Activated CD4-positive, alpha-beta T cell treated with anti-CD3 and anti-CD28 coated beads, Interleukin-2, Interleukin-6, amounts not matched to agents 100 ng/mL and 50 ng/mL, durations not matched to agents 16 hours and 8 hours (primary cell): ENCODE measurements around the gene KCND3.
"Not testable (repeated sequence)": the region's sequence is repeated elsewhere in the genome, so short reads cannot be mapped to it uniquely, and the experiment has no call there.

Source experiments
- DNase-seq: peaks from one replicate; pipeline ENCODE4 v3.0.0-alpha.2; 2020

Gene KCND3

DNA sequence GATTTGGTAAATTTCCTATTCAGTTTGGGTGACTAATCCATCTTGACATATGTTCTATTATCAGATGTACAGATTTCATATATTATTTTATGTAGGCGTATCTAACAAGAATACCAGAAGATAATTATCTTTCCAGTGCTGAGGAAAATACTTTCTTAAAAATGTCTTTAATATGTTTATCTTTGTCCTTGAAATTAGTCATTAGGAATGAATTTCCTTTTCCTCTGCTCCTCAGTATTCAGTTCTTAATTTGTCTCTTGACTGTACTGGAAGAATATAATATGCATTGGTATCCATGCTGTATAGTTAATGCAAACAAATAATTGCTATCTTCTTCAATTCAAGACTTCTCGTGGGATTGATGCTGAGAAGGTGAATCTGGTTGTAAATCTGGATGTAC lies 227.1 kb downstream of the KCND3 start:
- DNase-seq, result no peak

DNA sequence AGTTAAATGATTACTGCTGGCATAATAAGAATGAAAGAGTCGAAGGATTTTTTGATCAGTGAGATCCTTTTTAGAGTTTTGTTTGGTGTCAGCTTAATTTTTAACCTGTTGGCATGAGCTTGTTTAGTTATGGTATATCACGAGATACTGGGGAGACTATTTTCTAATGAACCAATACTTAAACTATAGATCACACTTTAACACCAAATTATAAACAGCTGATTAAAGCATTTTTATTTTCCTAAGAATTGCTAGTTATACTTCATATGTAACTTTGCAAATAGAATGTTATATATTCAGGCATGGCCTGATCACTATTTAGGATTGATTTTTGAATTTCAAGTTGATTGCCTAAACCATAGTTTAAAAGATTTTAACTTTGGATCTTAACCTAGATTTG lies 227.8 kb downstream of the KCND3 start:
- no peak for DNase-seq

DNA sequence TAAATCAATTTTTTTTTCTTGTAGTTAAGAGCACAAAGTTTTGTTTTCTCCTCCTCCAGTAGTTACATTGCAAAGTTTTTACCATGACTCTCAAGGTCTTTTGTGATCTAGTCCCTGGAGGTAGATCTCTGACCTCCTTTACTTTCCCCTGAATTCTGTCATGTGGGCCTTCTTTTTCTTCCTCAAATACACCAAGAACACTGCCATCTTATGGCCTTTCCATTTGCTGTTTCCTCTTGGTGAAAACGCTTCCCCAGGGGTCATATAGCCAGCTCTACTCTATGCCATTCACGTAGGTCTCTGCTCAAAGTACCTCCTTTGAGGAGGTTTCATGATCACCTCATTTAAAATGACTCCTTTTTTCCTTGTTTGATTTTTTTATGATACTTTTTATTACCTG lies 231.1 kb downstream of the KCND3 start:
- DNase-seq, result peak; percentile 17

DNA sequence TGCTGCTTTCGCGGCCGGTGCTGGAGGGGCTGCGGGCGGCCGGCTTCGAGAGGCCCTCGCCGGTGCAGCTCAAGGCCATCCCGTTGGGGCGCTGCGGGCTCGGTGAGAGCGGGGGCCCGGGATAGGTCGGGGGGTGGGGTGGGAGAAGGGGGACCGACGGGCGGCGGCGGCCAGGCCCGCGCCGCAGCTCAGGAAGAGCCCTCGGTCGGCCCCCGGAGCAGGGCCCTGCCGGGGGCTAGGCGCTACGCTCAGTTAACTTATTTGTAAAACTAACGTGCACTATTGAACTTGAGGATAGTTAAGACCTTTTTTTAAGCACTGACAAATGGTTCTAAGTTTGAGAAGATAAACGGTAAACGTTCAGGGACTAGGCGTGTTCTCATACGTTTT lies 233.3 kb downstream of the KCND3 start:
- no peak for DNase-seq

DNA sequence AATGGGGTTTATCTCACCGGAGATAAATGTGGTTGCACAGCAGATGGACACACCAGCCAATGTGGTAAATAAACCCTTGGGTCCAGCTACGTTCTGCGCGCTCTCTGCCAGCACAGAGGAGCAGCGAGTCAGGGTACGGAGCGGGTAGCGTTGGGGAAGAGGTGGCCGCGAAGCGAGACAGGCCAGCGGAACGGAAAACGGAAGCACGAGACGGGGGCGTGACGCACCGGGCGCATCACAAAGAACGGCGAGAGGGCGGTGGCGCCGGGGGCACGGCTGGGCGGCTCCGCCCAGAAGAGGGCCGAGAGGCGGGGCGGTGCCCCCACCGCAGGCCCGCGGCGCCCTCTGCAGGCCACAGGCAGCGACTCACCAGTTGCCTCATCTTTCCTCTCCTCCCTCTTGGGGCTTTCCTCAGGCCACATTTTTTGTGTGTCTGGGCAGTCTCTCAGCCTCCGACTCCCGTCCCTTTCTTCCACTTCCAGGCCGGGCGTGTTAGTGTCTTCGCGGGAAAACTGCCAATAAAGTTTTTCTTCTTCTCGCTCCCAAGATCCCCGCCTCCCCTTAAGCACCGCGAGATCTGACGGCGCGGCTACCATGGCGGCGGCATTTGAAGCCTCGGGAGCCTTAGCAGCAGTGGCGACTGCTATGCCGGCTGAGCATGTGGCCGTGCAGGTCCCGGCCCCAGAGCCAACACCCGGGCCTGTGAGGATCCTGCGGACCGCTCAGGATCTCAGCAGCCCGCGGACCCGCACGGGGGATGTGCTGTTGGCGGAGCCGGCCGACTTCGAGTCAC lies 233.9 kb downstream of the KCND3 start, which contains the start of gene DDX20:
TSS of gene DDX20 (plus strand) at position 571 of the 793 bp plus-strand sequence. CDS start at position 595, 24 bp downstream.
- peak; percentile 94 for DNase-seq

DNA sequence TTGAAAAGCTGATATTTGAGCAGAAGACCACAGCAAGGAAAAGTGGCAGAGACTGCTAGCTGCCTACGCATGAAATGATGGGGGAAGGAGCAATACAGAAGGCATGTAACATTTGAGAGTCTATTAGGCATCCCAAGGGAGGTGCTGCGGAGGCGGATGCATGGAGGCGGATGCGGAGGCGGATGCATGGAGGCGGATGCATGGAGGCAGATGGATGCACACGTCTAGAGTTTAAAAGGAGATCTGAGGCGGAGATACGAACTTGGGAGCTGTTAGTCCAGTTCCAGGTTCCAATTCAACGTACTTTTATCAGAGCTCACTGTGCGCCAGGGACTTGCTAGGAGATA lies 234.5 kb downstream of the KCND3 start:
- peak; percentile 38 for DNase-seq

DNA sequence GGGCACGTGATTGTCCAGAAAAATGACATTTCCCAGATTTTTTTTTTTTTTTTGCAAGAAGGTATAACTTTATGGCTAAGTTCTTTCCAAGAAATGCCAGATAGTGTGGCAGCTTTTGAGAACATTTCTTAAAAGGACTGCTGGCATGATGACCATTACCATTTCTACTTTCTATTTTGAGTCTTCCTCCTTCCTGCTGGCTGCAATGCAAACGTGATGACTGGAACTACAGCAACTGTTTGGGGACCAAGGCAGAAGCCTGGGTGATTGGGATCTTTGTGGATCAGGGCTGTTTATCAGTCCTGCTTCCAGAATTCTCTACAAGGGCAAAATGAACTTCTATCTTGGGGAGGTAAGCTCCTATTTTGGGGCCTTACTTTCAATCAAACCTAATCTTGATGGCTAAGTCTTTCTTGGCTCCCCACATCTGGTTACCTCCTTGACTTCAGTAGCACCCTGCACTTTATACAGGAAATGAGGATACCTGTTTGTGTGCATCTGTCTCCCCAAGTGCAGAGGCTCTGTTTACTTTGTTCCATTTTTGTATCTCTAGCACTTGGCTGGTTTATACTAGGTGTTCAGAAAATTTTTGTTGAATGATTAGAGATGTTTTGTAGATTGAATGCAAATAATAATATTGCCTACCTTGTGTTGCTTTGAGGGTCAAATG lies 237.4 kb downstream of the KCND3 start:
- no peak for DNase-seq

DNA sequence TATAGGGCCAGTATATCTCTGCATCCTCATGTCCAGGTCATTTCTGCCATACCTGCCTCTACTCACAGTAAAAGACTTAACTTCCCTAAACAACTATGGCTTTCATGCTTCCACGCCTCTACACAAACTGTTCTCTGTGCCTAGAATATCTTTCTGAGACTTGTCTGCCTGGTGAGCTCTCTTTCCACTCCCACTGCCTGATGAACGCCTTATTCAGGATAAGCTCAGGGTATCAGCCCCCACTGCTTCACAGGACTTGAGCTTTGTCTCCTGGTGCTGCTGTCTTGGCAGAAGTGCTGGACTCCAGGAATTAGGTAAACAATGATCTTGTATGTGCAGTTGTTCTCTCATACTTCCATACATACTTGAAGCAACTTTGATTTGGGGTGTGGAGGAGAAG lies 238.6 kb downstream of the KCND3 start:
- DNase-seq, result no peak

DNA sequence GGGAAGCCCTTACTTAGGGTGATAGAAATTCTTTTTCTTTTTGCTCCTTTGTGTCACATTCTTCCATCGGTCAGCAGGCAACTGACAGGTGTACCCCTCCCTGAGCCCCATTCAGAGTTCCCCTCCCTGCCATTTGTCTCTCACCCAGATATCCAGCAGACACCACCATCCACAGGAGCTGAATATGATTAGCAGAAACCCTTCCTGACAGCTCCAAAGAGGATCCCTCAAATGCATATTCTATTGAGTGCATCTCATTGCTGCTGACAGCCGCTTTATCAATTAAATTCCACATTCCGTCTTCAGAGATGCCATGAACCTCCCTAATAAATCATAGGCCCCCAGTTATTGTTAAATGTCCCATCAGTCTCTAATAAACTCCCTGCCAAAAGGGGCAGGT lies 239.8 kb downstream of the KCND3 start:
- DNase-seq, result no peak

DNA sequence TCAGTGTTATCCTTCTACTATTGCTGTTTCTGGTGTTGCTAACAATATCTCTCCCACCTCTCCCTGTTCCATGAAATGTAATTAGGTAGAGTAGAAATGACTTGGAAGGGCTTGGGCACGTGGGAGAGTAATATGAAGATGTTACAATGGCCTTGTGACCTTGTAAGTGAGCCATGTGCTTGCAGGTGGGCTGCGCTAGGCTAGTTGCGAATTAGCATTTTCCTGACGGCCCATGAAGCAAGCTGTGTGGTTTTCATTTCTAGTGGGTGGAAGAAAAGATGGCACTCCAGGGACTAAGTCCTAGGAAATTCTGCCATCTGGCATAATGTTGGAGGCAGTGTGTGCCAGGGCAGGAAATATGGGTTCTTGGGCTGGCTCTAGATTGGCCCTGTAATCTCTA lies 241.5 kb downstream of the KCND3 start:
- no peak for DNase-seq

DNA sequence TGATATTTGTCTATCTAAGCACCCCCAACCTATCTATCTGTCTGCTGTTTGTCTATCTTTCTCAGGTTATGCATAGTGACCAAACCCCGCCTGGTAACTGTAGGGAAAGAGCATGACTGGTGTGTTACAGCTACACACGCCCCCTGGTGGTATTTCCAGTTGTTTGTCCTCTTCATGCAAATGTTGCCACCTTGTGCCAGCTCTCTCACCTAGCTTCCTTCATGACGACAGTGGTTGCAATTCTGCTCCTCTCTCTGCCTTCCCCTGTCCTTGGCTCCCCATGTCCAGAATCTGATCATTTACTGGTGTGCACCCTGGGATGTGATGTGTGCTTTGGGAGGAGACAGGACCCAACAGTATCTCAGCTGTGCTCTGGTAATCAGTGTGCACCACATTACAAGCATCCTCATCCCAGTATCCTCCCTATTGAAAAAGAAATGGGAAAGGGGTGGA lies 242.2 kb downstream of the KCND3 start:
- peak; percentile 91 for DNase-seq

DNA sequence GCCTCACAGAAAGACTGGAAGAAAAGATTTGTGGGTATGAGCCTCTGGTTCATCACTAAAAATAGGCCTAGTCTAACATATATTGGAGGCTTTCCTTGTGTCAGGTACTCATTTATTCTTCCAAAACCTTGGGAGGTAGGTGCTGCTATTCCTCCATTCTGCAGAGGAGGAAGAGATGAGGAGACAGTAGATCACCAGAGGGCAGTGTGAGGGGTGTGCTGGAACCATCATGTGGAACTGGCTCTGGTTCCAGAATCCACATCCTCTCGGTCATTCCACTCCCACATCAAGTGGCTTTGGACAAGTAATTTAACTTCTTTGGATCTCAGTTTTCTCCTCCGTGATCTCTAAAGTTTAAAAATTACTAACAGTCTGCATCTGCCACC lies 242.9 kb downstream of the KCND3 start:
- DNase-seq, result no peak

DNA sequence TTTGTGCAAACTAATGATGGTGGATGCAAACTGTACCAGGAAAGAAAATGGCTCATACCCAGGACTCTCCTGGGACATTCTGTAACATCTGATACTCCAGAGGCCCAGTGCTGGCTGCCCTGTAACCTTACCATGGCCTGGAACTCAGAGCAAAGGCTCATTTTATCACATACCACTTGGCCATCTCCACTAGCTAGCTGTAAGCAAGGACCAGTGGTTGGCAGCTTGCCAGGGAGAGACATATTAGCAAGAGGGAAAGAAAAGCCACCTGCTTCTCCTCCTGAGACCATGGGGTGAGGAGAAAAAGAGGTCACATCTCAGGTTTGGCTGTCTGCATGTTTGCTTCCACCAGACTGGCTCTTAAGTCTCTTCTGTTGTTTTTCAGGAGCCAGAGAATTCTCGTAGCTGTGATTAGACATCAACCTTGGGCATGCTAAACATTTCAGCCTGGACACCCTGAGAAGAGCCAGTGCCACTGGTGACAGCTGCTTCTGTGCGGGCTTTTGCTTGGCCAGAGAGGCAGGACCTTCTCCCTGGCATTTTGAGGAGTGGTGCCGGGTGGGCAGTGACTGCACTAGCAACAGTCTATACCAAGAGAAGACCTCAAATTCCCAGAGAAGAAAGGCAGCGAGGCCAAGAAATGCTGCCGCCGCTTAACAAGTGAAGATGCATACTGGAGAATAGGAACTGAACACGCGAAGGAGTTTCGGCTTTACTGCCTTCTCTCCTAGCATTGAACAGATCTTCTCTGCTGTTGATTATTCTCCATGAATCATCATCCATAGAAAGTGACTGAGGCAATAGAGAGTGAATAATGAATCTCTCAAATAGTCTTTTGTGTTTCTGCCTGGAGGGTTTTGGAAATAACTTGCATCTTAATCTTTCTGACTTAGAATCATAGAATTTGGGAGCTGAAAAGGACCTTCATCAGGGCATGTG lies 243.5 kb downstream of the KCND3 start:
- DNase-seq, result no peak

DNA sequence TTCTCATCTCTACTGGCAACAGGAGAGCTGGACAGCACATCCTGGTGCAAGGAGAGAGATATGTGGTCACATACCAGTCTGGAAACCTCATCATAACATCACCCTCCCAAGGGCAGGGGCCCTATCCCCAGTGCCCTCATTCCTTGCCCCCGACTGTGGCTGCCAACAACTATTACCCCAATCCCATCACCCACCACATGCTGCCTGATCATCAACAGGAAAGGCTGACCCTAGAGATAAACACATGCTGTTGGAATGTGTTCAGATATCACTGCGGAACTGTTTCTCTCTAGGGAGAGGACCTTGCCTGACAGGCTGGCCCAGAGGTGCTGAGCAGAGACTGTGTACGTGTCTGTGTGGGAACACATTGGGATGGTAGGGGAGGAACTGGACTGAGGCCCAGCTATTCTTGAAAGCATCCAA lies 245.8 kb downstream of the KCND3 start:
- no peak for DNase-seq

DNA sequence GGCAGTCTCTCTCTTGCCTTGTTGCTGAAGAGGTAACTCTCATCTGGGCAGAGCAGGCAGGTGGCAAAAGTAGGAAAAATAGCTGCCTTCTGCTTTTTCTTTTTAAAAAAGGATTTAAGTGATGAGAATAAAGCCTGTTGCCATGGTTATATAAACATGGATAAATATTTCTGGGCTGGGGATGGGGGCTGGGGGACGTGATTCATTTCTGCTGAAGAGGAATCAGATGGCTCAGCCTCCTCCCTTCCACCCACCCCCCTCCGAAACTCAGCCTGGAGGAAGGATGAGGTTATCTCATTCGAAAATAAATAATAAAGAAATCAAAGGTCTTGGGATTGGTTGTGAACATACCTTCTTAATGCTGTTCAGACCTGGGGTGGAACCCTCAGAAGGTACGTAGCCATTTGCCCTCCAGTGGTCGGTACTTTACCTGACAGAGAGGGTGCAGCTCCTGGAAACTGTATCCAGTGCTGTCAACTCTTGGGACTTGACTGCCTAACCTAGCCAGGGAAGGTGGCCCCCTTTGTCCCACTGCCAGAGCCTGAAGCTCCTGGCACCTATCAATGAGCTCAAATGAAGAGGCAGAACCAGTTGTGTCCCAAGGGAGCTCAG lies 246.4 kb downstream of the KCND3 start:
- DNase-seq, result no peak

DNA sequence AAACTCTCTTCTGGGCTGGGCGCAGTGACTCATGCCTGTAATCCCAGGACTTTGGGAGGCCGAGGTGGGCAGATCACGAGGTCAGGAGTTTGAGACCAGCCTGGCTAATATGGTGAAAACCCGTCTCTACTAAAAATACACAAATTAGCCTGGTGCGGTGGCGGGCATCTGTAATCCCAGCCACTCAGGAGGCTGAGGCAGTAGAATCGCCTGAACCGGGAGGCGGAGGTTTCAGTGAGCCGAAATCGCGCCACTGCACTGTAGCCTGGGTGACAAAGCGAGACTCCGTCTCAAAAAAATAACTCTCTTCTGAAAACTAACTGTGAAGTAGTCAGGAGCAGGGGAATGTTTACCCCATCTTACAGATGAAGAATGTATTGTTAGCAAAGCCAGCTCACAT lies 247.2 kb downstream of the KCND3 start:
- DNase-seq, result not testable (repeated sequence)

DNA sequence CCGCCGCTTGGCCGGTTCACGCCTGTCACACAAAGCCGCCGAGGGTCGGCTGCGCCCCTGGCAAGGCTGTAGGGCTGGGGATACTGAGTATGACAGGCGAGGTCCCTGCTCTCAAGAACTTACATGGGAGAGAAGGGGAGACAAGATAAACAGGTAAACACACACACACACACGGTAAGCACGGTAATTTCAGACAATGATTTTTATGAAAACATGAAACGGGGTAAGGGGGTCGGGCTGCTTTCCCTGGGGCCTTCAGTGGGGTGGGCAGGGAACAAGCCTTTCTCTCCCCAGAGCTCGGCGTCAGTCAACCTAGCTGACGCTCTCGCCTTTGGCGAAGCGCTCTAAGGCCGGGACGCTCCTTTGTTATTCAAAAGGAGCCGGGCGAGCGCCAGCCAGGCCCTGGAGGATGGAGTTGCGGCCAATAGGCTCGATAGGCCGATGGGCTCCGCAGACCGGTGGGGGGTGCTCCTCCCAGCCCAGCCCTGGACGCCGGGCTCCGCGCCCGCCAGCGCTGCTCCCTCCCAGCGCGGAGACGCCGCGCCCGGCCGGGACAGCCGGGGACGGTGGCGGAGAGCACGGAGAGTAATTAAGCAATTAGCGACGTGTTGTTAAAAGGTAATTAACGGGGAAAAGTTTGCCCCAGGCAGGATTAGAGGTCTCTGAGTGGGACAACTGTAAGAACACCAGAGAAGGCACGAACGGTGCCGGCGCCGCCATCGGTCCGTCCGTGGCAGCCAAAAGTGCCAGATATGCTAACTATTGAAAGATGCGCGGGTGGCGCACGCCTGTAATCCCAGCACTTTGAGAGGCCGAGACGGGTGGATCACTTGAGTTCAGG lies 249.3 kb downstream of the KCND3 start:
- no peak for DNase-seq

DNA sequence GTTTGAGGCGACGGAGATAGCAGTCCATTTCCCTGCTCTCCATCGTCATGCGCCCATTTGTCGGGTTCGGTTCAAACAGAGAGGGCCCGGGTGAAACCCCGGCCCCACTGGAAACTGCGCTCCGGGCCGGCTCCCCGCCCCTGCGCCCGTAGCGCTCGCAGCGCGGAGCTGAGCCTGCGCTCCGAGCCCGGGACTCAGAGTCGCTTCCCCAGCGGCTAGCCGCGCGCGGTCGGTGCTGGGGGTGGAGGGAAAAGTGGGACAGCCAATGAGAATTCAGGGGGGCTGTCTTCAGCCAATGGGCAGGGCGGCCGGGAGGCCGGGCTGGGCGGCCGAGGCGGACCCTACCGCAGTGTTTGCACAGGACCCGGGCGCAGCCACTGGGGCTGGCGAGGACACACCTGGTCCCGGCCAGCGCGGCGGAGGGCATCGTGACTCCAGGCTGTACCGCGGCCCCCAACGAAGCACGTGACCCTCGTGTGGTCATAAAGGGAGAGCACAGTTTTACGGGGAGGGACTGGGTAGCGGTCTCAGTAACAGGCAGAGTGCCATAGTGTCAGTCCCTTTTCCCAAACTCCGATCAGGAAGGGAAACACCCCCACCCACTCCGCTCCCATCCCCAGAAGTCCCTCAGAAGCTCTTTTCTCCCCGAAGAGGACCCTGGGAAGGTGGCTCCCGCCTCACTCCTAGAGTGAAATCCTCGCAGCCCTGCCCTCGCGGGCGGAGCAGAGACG lies 250.1 kb downstream of the KCND3 start, which contains the start of gene INKA2:
TSS of gene INKA2 (minus strand) at position 202 of the 731 bp plus-strand sequence. CDS start at position 49, 153 bp downstream.
- DNase-seq, result peak; percentile 92

DNA sequence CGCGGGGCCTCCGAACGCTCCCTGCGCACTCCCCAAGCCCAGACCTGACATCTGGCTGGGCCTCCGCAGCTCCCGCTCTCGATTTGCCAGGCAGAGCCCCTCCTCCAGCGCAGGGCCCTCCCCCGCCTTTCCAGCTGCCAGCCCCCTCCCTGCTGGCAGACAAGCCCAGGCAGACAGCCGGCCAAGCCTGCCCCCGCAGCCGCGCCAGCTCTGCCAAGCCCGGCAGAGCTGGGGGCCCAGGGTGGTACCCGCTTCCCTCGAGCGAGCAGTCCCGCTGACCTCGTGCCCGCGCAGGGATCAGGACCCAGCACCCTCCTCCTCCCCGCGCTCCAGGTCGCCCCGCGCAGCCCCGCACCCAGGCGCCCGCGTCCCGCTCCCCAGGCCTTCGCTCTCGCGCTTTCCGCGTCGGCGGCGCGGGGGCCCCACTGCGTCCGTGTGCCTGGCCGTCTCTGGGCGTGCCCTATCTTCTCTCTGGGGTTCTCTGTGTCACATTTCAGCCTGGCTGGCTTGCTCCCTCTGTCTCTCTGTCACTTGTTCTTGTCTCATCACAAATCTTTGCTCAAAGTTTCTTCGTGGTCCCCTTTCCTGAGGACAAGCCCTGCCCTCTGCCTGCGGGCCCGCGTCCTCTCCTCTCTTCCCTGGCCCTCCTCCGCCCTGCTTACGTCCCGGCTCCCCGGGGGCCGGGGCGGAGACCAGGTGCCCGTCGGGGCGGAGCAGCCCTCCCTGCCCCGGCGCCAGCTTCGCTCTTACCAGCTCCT lies 250.9 kb downstream of the KCND3 start:
- peak; percentile 33 for DNase-seq

DNA sequence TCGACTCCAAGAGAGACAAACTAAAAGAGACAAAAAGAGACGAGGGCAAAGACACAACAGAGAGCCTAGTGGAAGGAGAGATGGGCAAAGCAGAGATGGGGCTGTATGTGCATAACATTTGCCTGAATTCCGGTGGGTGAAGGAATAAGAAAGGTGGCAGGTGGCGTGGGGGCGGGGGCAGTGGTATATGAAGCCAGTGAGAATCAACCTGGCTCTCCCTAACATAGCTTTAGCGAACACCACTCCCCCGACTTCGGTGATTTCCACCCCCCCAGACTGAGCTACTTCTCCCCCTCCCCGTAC lies 251.4 kb downstream of the KCND3 start:
- DNase-seq, result no peak
